GM18499 (cell line): Measurements from ENCODE around the gene SRSF2.

Source experiments
- ATAC-seq: cut with Tn5 transposase; IDR thresholded peaks from one replicate; pipeline ENCODE4 v1.9.1; 2021; ENCODE audit warnings: moderate number of reproducible peaks; ENCODE audit not compliant: insufficient read depth, unreplicated experiment

SRSF2 gene

GRCh38 chr17:76685366-76685765 is 51.8 kb downstream of the SRSF2 start:
- ATAC-seq: no peak

GRCh38 chr17:76684756-76685155 is 52.4 kb downstream of the SRSF2 start:
- ATAC-seq: no peak
